ENCODE results near the gene MRPS18B.

Gene MRPS18B

GRCh38 chr6:30615958-30616810 lies 1.5 kb upstream of the MRPS18B start:
- DNase-seq (ENCODE audit: low read depth in 1 of 2, low spot score in 1 of 2), result peak in 1 of 2 experiments; percentile 52
- TF ChIP-seq, protein P1, sequence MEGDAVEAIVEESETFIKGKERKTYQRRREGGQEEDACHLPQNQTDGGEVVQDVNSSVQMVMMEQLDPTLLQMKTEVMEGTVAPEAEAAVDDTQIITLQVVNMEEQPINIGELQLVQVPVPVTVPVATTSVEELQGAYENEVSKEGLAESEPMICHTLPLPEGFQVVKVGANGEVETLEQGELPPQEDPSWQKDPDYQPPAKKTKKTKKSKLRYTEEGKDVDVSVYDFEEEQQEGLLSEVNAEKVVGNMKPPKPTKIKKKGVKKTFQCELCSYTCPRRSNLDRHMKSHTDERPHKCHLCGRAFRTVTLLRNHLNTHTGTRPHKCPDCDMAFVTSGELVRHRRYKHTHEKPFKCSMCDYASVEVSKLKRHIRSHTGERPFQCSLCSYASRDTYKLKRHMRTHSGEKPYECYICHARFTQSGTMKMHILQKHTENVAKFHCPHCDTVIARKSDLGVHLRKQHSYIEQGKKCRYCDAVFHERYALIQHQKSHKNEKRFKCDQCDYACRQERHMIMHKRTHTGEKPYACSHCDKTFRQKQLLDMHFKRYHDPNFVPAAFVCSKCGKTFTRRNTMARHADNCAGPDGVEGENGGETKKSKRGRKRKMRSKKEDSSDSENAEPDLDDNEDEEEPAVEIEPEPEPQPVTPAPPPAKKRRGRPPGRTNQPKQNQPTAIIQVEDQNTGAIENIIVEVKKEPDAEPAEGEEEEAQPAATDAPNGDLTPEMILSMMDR (IDR thresholded peaks at IDR 0.05; ENCODE audit: insufficient read depth, low read length), result no peak
- no peak for TF ChIP-seq GABPA (IDR thresholded peaks at IDR 0.05; ENCODE audit: low read depth)
- TF ChIP-seq, protein P2, sequence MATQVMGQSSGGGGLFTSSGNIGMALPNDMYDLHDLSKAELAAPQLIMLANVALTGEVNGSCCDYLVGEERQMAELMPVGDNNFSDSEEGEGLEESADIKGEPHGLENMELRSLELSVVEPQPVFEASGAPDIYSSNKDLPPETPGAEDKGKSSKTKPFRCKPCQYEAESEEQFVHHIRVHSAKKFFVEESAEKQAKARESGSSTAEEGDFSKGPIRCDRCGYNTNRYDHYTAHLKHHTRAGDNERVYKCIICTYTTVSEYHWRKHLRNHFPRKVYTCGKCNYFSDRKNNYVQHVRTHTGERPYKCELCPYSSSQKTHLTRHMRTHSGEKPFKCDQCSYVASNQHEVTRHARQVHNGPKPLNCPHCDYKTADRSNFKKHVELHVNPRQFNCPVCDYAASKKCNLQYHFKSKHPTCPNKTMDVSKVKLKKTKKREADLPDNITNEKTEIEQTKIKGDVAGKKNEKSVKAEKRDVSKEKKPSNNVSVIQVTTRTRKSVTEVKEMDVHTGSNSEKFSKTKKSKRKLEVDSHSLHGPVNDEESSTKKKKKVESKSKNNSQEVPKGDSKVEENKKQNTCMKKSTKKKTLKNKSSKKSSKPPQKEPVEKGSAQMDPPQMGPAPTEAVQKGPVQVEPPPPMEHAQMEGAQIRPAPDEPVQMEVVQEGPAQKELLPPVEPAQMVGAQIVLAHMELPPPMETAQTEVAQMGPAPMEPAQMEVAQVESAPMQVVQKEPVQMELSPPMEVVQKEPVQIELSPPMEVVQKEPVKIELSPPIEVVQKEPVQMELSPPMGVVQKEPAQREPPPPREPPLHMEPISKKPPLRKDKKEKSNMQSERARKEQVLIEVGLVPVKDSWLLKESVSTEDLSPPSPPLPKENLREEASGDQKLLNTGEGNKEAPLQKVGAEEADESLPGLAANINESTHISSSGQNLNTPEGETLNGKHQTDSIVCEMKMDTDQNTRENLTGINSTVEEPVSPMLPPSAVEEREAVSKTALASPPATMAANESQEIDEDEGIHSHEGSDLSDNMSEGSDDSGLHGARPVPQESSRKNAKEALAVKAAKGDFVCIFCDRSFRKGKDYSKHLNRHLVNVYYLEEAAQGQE (IDR thresholded peaks at IDR 0.05; ENCODE audit: insufficient replicate concordance, low read depth), result no peak
- TF ChIP-seq SPI1 (IDR thresholded peaks at IDR 0.05; ENCODE audit: borderline replicate concordance, low read depth), result no peak
- TF ChIP-seq POLR2AphosphoS5 (IDR thresholded peaks at IDR 0.05; ENCODE audit: low read depth), result peak; percentile 90

GRCh38 chr6:30616811-30617564 lies 652 bp upstream of the MRPS18B start, which contains the start of gene PPP1R10:
PPP1R10 (minus strand) TSS chr6:30617243; CDS start chr6:30609944, 7,299 bp downstream.
- peak; percentile 100 for DNase-seq (ENCODE audit: low read depth in 1 of 2, low spot score in 1 of 2)
- no peaks in the 10 kb centered on the region for H3K27me3 ChIP-seq (ENCODE audit: insufficient read depth, poor library complexity, severe bottlenecking)
- peak within 1 kb of the TSS; percentile 99 for H3K27ac ChIP-seq (replicated peaks)
- peak within 1 kb of the TSS; percentile 83 for H3K4me3 ChIP-seq (replicated peaks; ENCODE audit: insufficient read depth, low read length)
- TF ChIP-seq, protein P1 (IDR thresholded peaks at IDR 0.05; ENCODE audit: insufficient read depth, low read length), result no peak
- TF ChIP-seq, protein P2 (IDR thresholded peaks at IDR 0.05; ENCODE audit: insufficient replicate concordance, low read depth), result peak; percentile 80
- TF ChIP-seq SPI1 (IDR thresholded peaks at IDR 0.05; ENCODE audit: borderline replicate concordance, low read depth), result peak; percentile 85
- peak; percentile 98; the same call in 1 of the 2 replicates for TF ChIP-seq POLR2AphosphoS5 (IDR thresholded peaks at IDR 0.05; ENCODE audit: low read depth)
- TF ChIP-seq GABPA (IDR thresholded peaks at IDR 0.05; ENCODE audit: low read depth), result peak; percentile 86

More at GRCh38 chr6:30615958-30616810, 1.5 kb upstream of the MRPS18B start:
- Histone ChIP-seq H3K27ac (replicated peaks) (peak overlapping the region; percentile 99), H3K4me3 (replicated peaks; ENCODE audit: insufficient read depth, low read length) (peak overlapping the region; percentile 83), H3K27me3 (ENCODE audit: insufficient read depth, poor library complexity, severe bottlenecking) (no peaks in the 10 kb centered on the region)

DNA sequence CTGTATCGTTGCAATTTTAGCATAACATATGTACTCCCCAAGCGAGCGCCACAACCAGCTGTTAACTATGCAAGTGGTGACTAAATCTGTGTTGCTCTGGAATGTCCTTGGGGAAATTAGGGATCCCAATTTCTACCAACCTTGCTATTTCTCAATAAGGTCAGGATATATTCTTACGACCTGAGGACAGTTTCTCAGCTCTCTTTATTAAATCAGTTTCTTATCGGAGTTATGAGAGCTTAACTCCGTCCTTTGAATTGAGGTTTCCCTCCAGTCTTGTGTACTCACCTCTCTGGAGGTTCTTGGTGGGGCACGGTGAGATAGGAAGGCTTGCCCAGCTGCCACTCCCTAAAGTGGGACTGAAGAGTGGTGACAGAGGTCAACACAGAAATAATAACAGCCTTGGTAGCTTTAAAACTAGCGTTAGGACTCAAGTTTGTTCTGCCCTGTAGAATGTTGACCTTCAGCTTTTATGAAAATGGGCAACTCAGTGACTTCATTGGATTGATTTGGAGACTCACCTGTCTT lies 694 bp downstream of the MRPS18B start:
- Histone ChIP-seq H3K27ac (replicated peaks) (peak overlapping the region; percentile 99), H3K27me3 (ENCODE audit: insufficient read depth, poor library complexity, severe bottlenecking) (no peaks in the 10 kb centered on the region), H3K4me3 (replicated peaks; ENCODE audit: insufficient read depth, low read length) (peak overlapping the region; percentile 49)
- no peak for TF ChIP-seq GABPA (IDR thresholded peaks at IDR 0.05; ENCODE audit: low read depth)
- TF ChIP-seq, protein P1 (IDR thresholded peaks at IDR 0.05; ENCODE audit: insufficient read depth, low read length), result no peak
- no peak for DNase-seq (ENCODE audit: low read depth in 1 of 2, low spot score in 1 of 2)

Data from HL-60 (cell line).